ENCODE results near the gene WNK2.
"Not testable (repeated sequence)": the region's sequence is repeated elsewhere in the genome, so short reads cannot be mapped to it uniquely, and the experiment has no call there.

WNK2 gene

DNA sequence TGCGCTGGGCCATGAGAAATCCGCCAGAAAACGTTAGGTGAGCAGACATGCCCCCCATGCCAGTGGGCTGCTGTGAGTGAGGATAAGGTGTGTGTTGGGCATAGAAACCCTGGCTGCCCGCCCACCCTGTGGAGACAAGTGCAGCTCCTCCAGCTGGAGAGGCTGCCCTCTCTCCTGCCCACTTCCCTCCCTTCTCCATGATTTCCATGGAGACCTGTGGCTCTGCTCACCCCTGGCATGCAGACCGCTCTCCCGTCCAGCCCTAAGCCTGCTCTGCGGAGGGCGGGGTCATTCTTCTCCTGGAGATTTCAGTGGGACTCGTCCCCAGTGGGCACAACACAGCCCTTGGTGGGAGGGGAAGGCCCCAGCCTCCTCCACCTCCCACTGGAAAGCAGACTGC lies 134.5 kb downstream of the WNK2 start:
- Mint-ChIP-seq H3K36me3 (no peaks in the 10 kb centered on the region), H3K4me1 (ENCODE audit: low read depth) (peaks cover 6% of the 10 kb centered on the region), H3K9me3 (ENCODE audit: low read depth) (no peaks in the 10 kb centered on the region), H3K4me3 (no peak overlapping the region), H3K27me3 (peaks cover 5% of the 10 kb centered on the region), H3K27ac (no peak overlapping the region)

DNA sequence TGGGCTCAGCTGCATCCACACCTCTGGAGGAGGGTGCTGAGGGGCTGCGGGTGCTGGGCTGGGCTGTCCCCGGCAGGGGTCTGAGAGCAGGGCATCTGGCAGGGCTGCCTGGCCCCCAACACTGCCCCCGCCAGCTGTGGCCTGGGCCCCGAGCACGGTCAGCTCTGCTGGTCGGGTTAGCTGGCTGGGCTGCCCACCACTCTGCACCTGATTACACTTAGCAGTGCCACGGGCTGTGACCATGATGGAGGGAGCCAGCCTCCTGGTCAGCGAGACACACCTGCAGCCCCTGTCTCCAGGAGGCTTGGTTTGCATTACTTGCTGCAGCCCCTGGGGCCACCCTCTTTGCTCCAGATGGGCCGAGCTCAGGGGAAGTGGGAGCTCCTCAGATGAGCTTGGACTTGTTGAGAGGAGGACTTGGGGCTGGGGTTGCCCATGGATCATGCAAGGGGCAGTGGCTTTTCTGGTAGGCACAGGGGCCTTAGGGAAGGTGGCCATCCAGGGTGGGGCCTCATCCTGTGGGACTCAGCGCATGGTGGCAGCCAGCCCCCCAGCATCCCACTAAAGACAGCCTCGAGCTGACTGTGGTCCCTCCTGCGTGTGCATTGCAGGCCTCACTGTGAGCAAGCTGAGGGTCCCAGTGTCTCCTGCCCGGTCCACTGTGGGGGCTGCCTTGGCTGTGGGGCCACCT lies 135.5 kb downstream of the WNK2 start:
- Mint-ChIP-seq H3K27me3 (peaks cover 5% of the 10 kb centered on the region), H3K36me3 (no peaks in the 10 kb centered on the region), H3K4me1 (ENCODE audit: low read depth) (peaks cover 6% of the 10 kb centered on the region), H3K27ac (no peak overlapping the region), H3K4me3 (no peak overlapping the region), H3K9me3 (ENCODE audit: low read depth) (no peaks in the 10 kb centered on the region)

DNA sequence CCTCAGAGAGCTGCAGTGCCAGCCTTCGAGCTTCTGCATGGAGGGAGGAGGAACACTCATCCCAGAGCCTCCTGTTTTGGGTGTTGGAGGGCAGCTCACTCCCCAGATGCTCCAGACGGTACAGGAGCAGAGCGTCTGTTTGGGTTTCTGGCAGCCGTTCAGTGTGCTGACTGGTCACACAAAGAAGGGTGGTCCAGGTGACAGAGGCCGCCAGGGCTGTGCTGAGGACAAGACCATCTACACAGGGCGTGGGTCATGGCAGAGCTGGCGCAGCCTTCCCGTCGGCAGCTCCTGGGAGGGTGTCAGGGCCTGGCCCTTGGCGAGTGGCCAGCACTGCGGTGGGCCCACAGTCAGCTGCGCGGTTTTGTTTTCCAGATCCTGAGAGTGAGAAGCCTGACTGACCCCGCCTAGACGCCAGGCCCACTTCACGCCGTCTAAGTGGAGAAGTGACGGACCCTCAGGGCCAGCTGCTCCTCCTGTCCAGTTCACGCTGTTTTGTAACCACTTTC lies 136.1 kb downstream of the WNK2 start:
- no peaks in the 10 kb centered on the region for H3K9me3 Mint-ChIP-seq (ENCODE audit: low read depth)
- H3K4me1 Mint-ChIP-seq (ENCODE audit: low read depth): peaks cover 6% of the 10 kb centered on the region
- H3K36me3 Mint-ChIP-seq: no peaks in the 10 kb centered on the region
- peaks cover 5% of the 10 kb centered on the region for H3K27me3 Mint-ChIP-seq
- no peak overlapping the region for H3K27ac Mint-ChIP-seq
- no peak overlapping the region for H3K4me3 Mint-ChIP-seq

DNA sequence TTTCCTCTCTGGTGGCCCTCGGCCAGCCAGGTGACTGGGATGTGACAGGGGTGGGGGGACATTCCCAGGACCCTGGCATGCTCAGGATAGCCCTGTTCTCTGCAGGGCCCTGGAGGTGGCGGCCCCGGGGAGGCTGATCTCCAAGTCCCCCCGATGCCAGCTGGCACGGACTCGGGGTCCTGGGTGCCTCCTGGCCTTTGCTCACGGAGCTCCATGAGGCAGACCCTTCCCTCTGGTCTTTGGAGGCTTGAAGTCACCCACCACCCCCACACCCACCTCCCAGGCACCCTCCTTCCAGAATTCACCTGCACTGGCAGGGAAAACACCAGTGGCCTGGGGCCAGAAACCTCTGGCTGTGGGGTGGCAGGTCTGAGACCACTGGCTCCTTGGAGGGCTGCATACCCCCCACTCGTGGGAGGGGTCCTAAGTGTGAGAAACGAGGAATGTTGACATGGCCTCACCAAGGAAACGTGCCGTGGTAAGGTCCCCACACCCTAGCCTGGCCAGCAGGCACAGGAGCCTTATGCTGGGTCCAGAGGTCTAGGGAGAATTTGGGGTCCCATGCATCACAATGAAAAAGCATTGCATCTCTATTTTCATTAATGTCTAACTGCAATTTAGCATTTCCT lies 136.8 kb downstream of the WNK2 start:
- Mint-ChIP-seq H3K27me3 (peaks cover 5% of the 10 kb centered on the region), H3K9me3 (ENCODE audit: low read depth) (no peaks in the 10 kb centered on the region), H3K27ac (no peak overlapping the region), H3K4me3 (no peak overlapping the region), H3K36me3 (no peaks in the 10 kb centered on the region), H3K4me1 (ENCODE audit: low read depth) (peaks cover 6% of the 10 kb centered on the region)

DNA sequence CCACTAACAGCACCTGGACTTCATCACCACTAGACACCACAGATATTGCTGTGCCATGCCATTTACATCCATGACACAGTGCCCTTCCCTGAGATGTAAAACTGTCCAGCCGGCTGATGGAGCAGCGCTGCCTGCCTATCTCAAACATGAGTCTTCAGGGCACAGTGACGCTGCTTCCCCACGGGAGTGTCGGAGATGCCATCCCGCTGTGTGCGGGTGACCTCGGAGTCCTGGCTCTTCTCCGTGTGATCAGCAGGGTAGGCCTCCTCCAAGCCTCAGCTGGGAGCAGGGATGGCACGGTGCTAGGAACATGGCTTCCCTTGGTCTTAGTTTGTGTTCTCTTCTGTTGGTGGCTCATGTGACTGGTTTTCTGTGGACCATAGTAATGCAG lies 137.3 kb downstream of the WNK2 start:
- Mint-ChIP-seq H3K36me3 (no peaks in the 10 kb centered on the region), H3K9me3 (ENCODE audit: low read depth) (no peaks in the 10 kb centered on the region), H3K4me1 (ENCODE audit: low read depth) (peaks cover 6% of the 10 kb centered on the region), H3K4me3 (no peak overlapping the region), H3K27me3 (peaks cover 5% of the 10 kb centered on the region), H3K27ac (no peak overlapping the region)

DNA sequence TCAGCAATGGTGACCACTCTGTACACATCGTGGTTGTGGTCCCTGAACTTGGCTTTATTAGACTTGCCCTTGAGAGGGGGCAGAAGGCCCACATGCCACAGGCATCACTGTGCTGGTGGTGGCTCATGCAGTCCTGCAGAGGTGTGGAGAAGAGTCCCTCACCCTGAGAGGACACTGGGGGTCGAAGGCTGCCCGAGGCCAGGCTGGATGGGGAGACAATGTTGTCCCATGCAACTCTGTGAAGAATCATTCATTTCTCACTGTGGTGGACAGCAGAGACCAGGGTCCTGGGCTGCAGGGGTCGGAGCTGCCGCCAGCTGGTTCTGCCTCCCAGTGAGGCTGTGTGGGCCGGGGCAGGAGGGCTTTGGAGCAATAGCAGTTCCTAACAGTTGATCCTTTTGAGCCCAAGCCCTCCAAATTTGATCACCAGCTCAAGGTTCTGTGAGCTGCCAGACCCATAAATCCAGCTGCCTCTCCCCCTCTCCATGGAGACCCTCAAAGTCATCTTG lies 139.6 kb downstream of the WNK2 start:
- H3K36me3 Mint-ChIP-seq; H3K27ac Mint-ChIP-seq; H3K4me3 Mint-ChIP-seq; H3K4me1 Mint-ChIP-seq (ENCODE audit: low read depth); H3K9me3 Mint-ChIP-seq (ENCODE audit: low read depth); H3K27me3 Mint-ChIP-seq: not testable (repeated sequence)

DNA sequence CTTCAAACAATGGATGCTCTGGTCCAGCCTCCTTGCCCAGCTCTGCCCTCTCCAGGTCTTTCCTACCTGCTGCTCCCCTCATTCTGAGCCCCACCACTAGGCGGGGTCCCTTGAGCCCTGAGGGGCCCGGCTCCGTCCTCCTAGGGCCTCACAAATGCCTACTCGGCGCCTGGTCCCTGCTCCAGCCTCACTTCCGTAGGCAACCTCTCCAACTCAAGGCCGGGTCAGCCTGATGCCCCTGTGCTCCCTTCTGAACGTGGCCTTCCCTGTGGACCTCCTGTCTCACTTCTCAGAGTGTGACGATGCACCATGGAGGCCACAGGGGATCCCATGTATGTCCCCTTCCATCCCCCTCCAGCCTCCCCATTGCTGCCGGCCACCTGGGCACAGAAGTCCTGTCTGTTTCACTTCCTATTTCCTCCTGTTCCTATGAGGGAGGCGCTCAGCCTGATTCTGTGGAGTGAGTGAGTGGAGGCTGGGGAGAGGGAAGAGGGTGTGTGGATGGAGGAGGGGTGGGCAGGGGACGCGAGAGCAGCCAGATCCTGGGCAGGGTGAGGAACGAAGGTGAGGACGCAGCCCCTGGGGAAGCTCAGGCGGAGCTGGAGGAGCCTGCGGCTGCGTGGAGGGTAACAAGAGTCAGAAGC lies 140.4 kb downstream of the WNK2 start:
- Mint-ChIP-seq H3K4me3 (no peak overlapping the region), H3K9me3 (ENCODE audit: low read depth) (no peaks in the 10 kb centered on the region), H3K27me3 (no peaks in the 10 kb centered on the region), H3K4me1 (ENCODE audit: low read depth) (no peaks in the 10 kb centered on the region), H3K36me3 (no peaks in the 10 kb centered on the region), H3K27ac (no peak overlapping the region)

DNA sequence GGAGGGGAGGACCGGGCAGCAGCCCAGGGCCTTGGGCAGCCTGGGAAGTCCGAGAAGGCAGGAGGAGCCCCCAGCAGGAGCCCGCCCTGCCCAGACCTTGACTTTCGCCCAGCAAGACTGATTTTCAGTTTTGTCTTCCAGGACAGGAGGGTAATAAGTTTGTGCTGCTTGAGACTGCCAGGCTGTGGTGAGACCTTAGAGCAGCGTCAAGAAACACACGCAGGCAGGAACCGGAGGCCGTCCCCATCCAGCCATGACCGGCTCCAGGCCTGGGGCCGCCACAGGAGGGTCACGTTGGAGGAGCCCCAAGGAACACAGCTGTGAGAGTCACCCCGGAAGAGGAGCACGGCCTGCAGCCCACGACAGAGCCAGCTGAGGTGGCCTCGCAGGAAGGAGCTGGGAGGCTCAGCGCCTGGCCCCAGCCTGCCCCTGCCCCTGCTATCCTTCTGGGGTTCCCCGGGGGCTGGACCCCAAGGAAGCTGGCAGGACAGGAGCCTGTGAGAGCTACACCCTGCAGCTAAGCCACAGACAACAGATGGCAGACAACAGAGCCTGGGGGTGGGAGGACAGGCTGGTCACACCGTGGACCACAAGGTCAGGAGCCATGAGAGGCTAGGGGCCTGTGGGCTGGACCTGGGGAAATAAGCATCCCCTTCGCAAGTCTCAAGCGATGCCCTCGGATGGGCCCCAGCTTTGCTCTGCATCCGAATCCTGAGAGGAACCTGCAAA lies 141.5 kb downstream of the WNK2 start:
- H3K36me3 Mint-ChIP-seq: no peaks in the 10 kb centered on the region
- H3K27ac Mint-ChIP-seq: no peak overlapping the region
- no peaks in the 10 kb centered on the region for H3K9me3 Mint-ChIP-seq (ENCODE audit: low read depth)
- no peaks in the 10 kb centered on the region for H3K27me3 Mint-ChIP-seq
- H3K4me3 Mint-ChIP-seq: no peak overlapping the region
- no peaks in the 10 kb centered on the region for H3K4me1 Mint-ChIP-seq (ENCODE audit: low read depth)

DNA sequence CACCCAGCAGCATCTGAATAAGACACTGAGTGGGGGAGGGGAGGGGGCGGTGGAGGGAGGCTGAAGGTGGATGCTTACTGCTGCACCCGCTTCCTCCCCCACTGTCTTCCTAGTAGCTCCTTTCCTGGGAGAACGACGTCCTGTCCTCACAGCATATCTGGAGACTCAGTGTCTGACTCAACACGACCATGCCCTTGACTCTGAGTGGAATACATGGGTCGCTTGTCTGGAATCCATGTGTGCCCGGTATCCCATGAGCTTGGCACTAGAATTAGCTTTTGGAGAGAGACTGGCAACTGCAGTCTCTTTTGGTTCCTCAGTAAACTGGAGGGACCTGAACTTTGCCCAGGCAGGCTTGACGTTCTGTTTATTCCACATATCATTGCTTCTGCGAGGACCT lies 142.1 kb downstream of the WNK2 start:
- Mint-ChIP-seq H3K4me3 (no peak overlapping the region), H3K4me1 (ENCODE audit: low read depth) (no peaks in the 10 kb centered on the region), H3K27ac (no peak overlapping the region), H3K27me3 (no peaks in the 10 kb centered on the region), H3K36me3 (no peaks in the 10 kb centered on the region), H3K9me3 (ENCODE audit: low read depth) (no peaks in the 10 kb centered on the region)

DNA sequence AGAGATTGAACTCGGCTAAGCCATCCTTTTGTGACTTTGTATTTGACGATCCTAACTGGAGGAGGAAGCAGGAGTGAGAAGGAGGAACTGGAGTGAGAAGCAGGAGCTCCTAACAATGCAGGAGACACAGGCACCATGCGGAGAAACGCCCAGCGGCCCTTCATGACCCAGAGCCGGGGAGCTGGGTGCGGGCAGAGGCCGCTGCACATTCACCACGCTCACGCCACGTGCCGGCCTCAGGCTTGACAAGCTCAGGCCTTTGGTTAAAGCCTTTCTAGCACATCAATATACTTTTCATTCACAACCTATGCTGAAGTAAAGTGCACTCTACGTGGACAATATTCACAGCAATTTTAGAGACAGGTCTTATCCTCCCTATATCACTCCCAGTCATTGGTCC lies 142.7 kb downstream of the WNK2 start:
- Mint-ChIP-seq H3K4me3 (no peak overlapping the region), H3K9me3 (ENCODE audit: low read depth) (no peaks in the 10 kb centered on the region), H3K36me3 (no peaks in the 10 kb centered on the region), H3K4me1 (ENCODE audit: low read depth) (no peaks in the 10 kb centered on the region), H3K27me3 (no peaks in the 10 kb centered on the region), H3K27ac (no peak overlapping the region)

DNA sequence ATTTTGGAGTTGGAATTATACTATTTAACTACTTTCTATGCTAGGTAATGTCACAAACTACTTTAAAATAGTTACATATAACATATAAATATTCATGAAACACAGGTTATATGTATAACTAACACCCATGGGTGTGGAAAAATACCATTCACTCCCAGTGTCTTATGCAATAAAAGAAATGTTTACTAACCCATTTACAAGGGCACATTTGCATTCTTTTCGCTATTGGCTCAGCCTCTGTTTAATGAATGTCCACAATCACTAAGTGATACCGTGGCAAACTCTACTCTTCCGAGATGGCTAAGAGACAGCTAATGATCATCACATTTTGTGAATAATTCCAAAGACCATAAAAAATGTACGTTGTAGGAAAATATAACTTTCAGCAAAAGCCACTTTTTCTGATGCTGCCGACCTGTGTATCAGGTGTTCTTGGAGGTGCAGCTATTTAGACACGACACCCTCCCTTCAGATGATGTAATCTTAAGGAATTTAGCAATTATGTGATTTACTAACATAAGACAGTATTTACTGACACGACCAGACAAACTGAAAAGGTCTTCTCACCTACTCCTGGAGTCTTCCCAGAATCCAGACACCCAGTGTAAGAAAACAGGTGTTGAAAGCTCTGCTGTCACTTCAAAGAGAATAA lies 145.8 kb downstream of the WNK2 start:
- H3K4me1 Mint-ChIP-seq (ENCODE audit: low read depth): no peaks in the 10 kb centered on the region
- H3K4me3 Mint-ChIP-seq: no peak overlapping the region
- no peak overlapping the region for H3K27ac Mint-ChIP-seq
- H3K9me3 Mint-ChIP-seq (ENCODE audit: low read depth): no peaks in the 10 kb centered on the region
- no peaks in the 10 kb centered on the region for H3K36me3 Mint-ChIP-seq
- no peaks in the 10 kb centered on the region for H3K27me3 Mint-ChIP-seq

DNA sequence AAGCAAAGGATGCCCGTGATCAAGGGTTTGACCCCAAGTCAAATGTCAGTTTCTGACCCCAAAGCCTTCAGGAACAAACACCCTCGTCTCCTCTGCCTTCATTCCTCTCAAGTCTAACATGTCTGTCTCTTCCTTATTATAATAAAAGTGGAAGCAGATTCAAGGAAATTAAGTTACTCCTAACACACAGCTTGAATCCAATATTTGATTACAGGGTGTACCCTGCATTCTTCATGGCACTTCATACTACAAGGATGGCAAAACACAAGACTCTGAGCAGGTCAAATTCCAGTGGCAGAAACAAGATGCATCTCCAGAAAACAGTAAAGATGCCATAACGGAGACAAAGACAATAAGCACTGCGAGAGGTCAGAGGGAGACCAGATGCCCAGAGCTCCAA lies 148.4 kb downstream of the WNK2 start:
- Mint-ChIP-seq H3K27me3 (no peaks in the 10 kb centered on the region), H3K4me3 (no peak overlapping the region), H3K36me3 (peaks cover 4% of the 10 kb centered on the region), H3K4me1 (ENCODE audit: low read depth) (no peaks in the 10 kb centered on the region), H3K27ac (no peak overlapping the region), H3K9me3 (ENCODE audit: low read depth) (peaks cover 5% of the 10 kb centered on the region)

DNA sequence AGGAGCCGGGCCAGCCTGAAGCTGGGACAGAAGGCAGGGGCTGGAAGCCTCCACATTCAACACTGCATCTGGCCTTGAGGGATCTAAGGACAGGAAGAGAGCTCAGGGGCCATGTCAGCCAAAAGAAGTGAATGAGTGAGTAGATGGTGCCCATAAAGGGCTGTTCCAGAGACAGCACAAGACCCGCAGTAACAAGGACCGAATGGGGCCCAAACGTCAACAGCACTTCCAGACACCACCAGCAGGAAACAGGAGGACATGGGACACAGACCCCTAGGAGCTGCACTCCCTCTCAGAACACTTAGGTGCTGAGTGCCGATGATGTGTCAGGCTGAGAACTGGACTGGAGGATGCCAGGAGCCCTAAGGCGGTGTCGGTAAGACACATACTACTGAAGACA lies 152.8 kb downstream of the WNK2 start:
- peaks cover 15% of the 10 kb centered on the region for H3K36me3 Mint-ChIP-seq
- peaks cover 11% of the 10 kb centered on the region for H3K9me3 Mint-ChIP-seq (ENCODE audit: low read depth)
- no peak overlapping the region for H3K27ac Mint-ChIP-seq
- no peaks in the 10 kb centered on the region for H3K4me1 Mint-ChIP-seq (ENCODE audit: low read depth)
- H3K27me3 Mint-ChIP-seq: peaks cover 6% of the 10 kb centered on the region
- no peak overlapping the region for H3K4me3 Mint-ChIP-seq

DNA sequence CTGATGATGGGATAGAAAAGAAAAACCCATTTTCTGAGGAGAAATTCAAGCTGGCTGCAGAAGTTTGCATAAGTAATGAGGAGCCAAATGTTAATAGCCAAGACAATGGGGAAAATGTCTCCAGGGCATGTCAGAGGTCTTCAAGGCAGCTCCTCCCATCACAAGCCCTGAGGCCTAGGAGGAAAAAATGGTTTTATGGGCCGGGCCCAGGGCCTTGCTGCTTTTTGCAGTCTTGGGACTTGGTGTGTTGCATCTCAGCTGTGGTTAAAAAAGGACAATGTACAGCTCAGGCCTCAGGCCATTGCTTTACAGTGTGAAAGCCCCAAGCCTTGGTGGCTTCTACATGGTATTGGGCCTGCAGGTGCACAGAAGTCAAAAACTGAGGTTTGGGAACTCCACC lies 154.3 kb downstream of the WNK2 start:
- not testable (repeated sequence) for H3K27ac Mint-ChIP-seq; H3K4me3 Mint-ChIP-seq; H3K27me3 Mint-ChIP-seq; H3K4me1 Mint-ChIP-seq (ENCODE audit: low read depth)
- peaks cover 11% of the 10 kb centered on the region for H3K9me3 Mint-ChIP-seq (ENCODE audit: low read depth)
- peaks cover 15% of the 10 kb centered on the region for H3K36me3 Mint-ChIP-seq

All from activated naive CD8-positive, alpha-beta T cell (primary cell).